Tibial nerve (tissue), 4 donors: Measurements from ENCODE around the gene TAF4.

Source experiments
- EP300 ChIP-seq, 2 donors: sonication (generic); formaldehyde crosslinking; IDR thresholded peaks; one replicate each; pipeline ENCODE4 v1.6.1; 2017; ENCODE audit warnings: antibody characterized with exemption in 2 of 2, mild to moderate bottlenecking in 1 of 2
- POLR2A ChIP-seq, 2 donors: fragments of 450-650 bp; IDR thresholded peaks; one replicate each; pipeline ENCODE4 v1.6.1; 2017; ENCODE audit warnings: antibody characterized with exemption in 2 of 2, mild to moderate bottlenecking in 2 of 2, moderate library complexity in 2 of 2
- TF ChIP-seq, protein P1 (sequence below), 5 experiments: fragments of 200-600 bp in 3 of 5; fragments of 450-650 bp in 2 of 5; sonication (generic) in 3 of 5; IDR thresholded peaks; one replicate each; pipeline ENCODE4 v1.5.1; 2016 to 2019; ENCODE audit warnings: antibody characterized with exemption in 5 of 5, mild to moderate bottlenecking in 3 of 5, moderate library complexity in 2 of 5

DNA sequence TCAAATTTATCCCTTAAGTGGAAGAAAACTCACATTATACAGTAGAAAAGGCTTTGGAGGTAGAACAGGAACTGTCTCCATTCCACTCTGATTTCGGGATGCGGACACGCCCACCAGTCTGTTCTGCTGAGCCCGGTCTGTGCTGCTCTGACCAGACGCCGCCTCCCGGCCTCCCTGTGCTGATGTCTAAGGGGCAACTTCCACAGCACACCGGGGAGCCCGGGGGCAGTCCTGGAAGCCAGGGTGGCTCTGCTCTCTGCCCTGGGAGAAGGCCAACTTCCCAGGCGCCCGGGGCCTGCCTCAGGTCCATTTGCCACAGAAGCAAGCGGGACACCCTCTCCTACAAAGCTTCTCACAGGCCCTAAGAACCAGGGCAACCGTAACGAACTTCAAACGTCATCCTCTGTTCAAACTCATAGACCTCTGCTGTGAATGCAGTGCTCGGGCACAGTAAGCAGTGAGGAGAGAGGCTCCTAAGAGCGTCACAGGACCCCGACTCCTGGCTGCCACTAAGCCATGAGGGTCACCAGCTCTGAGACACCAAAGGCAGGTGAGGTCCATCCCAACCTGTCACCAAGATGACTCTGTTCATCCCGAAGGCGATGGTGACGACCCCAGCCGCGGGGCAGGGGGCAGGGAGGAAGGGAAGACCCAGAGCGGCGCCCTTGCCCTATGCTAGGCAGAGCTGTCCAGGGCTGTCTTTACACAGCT lies 5.6 kb downstream of the TAF4 start:
- TF ChIP-seq, protein P1, sequence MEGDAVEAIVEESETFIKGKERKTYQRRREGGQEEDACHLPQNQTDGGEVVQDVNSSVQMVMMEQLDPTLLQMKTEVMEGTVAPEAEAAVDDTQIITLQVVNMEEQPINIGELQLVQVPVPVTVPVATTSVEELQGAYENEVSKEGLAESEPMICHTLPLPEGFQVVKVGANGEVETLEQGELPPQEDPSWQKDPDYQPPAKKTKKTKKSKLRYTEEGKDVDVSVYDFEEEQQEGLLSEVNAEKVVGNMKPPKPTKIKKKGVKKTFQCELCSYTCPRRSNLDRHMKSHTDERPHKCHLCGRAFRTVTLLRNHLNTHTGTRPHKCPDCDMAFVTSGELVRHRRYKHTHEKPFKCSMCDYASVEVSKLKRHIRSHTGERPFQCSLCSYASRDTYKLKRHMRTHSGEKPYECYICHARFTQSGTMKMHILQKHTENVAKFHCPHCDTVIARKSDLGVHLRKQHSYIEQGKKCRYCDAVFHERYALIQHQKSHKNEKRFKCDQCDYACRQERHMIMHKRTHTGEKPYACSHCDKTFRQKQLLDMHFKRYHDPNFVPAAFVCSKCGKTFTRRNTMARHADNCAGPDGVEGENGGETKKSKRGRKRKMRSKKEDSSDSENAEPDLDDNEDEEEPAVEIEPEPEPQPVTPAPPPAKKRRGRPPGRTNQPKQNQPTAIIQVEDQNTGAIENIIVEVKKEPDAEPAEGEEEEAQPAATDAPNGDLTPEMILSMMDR (IDR thresholded peaks at IDR 0.05), result no peak
- TF ChIP-seq POLR2A (IDR thresholded peaks at IDR 0.05) (no peak), EP300 (IDR thresholded peaks at IDR 0.05) (no peak)
